Suprapubic skin (tissue), 3 donors: ENCODE results near the gene OR2AE1.

Experiments used
- EP300 ChIP-seq: sonication (generic); formaldehyde crosslinking; IDR thresholded peaks from one replicate; pipeline ENCODE4 v1.6.1; 2017; ENCODE audit warnings: antibody characterized with exemption
- TF ChIP-seq, protein P1 (sequence below), 2 donors: fragments of 200-600 bp in 1 of 2; fragments of 450-650 bp in 1 of 2; sonication (generic) in 1 of 2; IDR thresholded peaks; one replicate each; pipeline ENCODE4 v1.5.1; 2016 to 2019; ENCODE audit warnings: antibody characterized with exemption in 2 of 2, mild to moderate bottlenecking in 1 of 2, moderate library complexity in 1 of 2

DNA sequence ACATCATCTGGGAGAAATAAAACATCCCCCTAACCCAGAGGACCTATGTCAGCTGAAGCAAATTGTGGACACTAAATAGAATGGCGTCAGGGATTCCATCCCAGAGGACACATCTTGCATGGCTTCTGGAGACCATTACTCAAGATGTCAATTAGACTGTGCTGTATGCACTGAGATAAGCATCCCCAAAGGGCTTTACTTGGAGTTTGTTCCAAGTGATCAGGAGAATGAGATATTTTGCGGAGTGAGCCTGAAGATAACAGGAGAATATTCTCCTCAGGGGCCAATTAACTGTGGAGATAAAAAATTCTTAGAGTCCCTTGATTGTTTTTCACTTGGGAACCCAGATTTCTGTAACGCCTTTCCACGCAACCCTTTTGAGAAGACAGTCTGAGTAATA, 4.5 kb upstream of the OR2AE1 start:
- TF ChIP-seq EP300 = no peak
- TF ChIP-seq, protein P1, sequence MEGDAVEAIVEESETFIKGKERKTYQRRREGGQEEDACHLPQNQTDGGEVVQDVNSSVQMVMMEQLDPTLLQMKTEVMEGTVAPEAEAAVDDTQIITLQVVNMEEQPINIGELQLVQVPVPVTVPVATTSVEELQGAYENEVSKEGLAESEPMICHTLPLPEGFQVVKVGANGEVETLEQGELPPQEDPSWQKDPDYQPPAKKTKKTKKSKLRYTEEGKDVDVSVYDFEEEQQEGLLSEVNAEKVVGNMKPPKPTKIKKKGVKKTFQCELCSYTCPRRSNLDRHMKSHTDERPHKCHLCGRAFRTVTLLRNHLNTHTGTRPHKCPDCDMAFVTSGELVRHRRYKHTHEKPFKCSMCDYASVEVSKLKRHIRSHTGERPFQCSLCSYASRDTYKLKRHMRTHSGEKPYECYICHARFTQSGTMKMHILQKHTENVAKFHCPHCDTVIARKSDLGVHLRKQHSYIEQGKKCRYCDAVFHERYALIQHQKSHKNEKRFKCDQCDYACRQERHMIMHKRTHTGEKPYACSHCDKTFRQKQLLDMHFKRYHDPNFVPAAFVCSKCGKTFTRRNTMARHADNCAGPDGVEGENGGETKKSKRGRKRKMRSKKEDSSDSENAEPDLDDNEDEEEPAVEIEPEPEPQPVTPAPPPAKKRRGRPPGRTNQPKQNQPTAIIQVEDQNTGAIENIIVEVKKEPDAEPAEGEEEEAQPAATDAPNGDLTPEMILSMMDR (IDR thresholded peaks at IDR 0.05) = no peak
